HG02840 (cell line): Measurements from ENCODE around the gene LINC00305.
A peak's percentile ranks its signal among the peaks of the same experiment; 100 is the strongest.

Experiments used
- ATAC-seq: cut with Tn5 transposase; IDR thresholded peaks from one replicate; pipeline ENCODE4 v1.9.1; 2021; ENCODE audit warnings: mild to moderate bottlenecking, moderate library complexity, moderate number of reproducible peaks; ENCODE audit not compliant: unreplicated experiment, low FRiP score

Gene LINC00305

DNA sequence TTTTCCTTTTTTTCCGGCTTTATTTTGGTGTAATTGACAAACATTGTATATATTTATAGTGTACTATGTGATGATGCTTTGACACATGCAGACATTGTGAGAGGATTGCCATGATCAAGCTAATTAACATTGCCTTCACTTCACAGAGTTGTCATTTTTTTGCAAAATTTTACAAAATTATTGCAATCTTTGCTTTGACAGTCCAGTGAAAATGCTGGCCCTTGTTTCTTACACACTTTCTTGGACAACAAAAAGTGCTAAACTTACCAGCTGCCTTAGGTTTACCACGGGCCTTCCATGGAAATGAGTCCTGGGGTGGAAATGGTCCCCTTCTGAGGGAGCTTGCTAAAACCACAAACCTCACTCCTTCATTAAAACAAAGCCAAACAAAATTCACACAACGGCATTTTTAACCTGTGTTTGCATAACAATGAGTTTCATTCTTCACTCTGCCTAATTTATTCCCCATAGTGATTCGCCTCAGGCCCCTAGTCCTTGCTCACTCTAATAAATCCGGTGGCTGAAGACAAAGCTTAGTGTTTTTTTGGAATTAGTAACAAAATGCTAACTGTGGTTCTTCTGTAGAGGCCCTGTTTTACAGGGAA is 32.2 kb downstream of the LINC00305 start:
- no peak for ATAC-seq

DNA sequence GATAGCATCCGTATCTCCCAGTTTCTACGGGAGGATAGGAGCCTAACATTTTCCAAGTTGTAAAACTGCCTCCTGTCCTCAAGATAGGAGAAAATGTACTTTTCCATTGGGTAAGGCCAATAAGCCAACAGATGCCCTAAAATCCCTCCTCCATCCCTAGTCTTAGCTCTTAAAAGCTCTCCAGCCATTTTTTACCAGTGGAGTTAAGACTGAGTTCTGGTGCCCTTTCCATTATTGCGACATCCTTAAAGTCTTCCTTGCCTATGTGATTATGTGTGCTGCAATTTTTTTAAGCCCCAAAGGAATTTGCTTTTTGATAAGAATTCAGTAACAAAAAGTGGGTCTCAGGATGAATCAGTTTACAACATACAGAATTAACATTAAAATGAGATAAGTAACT is 33.0 kb downstream of the LINC00305 start:
- ATAC-seq = no peak

DNA sequence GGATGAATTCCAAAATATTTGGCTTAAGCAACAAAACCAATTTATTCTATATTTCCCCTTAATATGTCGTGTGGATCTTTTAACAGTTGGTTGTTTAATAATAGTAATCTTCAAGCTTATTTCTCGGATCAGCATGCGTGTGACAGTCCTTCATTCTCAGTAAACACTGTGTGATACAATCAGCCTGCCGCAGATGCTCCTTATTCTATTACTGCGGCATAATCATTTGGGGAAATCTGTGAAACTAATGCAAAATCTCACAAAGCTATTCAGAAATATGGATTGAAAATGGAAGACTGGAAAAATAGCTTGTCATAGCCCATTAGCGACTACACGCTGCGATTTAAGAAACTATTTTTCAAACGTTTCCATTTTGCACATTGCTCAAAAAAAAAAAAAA is 36.9 kb downstream of the LINC00305 start:
- no peak for ATAC-seq

DNA sequence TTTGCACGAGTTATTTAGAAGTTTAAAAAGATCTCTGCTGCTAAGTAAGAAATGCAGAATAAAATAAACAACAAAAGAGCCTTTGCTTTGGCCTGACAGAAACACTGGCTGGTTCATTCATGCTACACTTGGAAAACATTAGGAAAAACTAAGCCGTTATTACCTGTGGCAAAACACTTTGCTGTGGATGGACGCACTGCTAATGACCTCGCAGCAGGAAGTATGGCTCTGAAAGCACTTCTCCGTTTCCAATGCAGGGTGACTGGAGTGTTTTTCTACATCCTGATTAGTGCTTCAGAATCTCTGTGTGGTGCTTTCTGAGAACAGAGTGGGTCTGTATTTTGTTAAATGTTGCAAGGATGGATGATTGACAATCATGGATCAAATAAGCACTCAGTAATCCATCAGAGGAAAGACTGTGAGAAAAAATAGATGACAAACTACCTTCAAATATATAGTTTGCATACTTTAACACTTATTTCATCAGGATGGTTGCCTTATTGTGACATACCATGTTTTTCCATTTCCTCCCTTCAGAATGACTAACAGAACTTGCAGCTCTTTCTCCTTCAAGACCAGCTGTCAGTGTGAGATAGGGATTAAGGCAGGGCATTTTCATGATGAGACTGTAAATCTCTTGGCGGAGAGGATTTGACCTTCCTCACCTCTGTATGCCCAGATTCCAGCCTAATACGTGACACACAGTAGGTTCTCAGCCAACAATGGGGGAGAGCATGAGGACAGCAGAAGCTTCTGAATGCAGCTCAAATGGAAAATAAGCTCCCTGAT is 38.0 kb downstream of the LINC00305 start:
- no peak for ATAC-seq

DNA sequence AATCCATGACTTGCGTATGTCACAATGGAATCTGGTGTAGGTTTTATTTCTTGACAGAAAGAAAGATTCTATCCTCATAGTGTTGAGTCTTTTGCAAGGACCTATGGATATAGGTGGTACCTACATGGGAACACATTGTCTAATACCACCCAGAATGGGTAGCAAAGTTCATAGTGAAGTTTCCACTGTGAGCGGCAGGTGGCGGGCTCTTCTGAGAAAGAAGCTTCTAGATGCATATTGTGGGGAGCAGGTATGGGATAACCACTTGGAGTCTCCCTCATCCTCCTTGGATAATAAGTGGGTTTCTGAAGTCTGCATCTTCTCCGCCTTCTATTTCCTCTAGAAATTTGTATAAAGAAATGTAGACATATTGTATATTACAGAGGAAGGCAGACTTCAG is 44.9 kb downstream of the LINC00305 start:
- no peak for ATAC-seq

DNA sequence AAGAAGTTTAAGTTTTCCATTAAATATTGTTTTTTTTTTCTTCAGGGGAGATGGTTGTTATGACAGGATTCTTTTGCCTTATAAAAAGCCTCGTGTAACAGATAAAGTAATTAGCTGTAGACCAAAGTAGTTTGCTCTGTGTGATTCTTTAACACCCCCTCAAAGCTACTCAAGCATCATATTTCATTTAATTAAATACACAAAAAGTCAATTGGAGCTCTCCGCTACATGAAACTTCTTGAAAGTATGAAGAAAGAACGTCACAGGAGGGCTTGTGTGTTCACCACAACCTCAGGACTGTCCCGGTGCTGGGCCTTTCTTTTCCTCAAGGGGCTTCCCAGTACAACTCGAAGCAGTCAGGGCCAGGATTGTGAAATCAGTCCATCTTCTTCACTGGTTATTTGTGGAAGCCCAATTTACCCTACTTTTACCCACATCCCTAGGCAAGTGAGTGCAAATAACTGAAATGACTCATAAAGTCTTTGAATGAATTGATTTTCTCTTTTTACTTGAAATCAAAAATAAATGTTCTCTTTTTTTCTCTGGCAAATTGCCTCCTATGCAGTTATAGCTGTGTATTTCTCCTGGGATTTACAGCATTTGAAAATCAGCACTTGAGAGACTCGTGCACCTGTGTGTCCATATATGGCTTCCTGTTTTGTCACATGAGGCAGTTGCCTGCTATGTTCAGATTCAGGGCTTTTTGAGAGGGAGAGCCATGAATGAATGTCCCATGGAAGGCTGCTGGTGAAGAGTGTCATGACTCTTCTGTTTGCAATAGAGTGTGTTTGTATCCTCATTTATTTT is 48.6 kb downstream of the LINC00305 start:
- peak; percentile 75 for ATAC-seq

DNA sequence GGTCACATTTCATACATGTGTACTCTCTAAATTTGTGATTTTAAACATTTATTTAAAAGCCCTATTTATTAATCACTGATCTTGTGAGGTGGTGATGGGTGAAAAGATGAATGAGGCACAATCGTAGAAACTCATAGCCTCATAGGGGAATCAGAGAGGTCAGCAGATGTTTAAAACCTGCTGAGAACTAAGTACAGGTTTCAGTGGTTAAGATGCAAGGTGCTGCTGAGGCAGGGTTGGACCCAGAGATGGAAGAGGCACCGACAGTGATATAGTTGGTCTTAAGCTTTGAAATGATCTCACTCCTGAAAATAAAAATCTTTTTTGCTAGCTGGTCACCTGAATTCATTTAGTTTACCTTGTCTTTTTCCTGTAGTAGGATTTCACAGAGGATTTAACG is 49.6 kb downstream of the LINC00305 start:
- ATAC-seq = no peak

DNA sequence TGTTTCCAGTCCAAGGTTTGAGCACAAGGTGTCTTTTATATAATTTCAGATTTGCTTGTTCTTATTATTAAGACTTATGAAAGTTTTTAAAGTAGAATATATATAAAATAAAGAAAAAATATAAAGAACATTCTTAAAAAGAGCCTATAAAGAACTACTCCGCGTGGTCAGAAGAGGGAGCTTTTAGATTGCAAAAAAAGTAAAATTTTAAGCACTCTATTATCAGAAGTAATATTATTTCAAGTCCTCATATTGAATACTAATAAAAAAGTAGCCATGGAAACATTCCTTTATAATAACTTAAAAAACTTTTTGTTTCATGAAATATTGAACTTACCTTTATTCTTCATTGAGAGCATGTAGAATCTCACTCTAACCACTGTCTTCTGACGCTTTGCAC is 51.4 kb downstream of the LINC00305 start:
- no peak for ATAC-seq

DNA sequence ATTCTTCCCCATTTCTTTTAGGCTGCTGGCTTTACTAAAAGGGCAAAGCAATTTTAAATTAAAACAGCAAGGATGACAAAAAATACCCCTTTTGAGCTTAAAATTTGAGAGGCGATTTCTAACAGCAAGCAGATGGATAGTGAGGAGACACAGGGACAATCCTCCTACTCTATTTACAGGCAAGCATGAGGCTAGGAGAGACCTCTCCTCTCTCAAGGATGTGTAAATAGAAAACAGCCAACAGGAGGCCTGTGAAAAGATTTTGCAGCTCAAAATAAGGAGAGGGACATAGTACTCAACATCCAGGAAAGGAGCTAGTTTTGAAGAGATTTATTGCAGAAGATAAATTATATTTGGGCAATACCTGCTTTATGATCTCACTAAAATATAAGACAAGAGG is 53.8 kb downstream of the LINC00305 start:
- no peak for ATAC-seq

DNA sequence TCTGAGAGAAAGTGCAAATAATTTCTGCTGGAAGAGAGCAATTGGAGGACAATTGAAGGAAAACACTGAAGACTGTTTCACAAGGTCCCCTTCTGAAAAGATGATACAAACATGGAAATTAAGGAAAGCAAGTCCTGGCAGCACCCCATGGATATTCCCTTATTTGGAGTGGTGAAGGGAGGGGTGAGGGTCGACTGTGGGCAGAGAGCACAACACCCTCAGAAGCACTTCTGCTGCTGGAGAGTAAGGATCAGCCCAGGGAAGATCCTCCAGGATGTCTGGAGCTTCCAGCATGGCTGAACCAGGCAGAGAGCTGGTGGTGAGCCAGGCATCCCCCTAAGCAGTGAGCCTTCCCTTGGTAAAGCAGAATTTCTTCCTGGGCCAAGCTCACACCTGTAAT is 54.7 kb downstream of the LINC00305 start:
- ATAC-seq = no peak

DNA sequence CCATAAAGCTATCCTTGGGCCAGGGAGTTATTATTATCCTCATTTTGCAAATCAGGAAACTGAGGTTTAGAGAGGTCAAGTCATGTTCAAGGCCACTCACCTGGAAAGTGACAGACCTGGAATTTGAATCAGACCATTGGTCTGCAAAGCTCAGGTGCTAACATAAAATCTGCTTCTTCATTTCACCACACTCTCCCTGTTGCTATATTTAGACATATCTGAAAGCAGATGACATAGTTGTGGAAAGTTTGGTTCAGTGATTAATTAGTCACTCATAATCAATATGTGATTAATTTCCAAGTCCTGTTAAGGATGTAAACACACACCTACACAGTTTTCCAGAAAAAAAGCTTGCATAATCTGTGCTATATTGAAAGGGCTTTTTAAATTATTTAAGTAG is 57.4 kb downstream of the LINC00305 start:
- ATAC-seq = no peak

DNA sequence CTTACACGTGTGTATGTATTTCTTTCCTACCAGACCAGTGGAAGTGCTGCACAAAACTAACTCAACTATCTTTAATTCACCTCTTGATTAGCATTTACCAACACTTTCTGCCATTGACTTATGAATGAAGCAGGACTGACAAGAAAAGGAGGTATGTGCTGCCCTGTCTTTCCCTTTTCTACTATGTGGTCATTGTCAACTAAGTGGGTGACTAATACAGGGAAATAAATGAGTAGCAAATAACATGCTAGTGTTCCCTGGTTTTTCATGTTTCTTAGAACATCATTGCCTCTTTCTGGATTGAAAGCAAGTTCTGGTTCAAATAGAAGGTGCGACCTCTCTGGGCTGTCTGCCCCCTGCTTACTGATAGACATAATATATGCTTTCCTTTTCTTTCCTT is 58.0 kb downstream of the LINC00305 start:
- no peak for ATAC-seq

DNA sequence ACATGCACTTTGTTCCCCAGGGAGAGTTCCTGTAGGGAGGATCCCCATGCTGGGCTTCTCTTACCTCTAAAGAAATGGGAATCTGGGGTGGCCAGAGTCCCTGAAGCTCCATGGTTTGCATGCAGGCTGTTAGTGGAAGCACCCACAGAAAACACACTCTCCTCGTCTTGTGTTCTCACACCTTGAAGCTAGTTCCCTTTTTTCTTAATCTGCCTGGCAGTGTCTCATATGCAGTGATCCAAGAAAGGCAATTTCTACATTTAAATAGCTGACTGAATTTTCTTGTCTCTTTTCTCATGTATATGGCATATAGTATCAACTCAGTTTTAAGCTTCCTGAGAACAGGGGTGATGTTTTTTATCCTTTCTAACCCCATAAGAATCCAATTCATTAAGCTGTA is 65.0 kb downstream of the LINC00305 start:
- no peak for ATAC-seq

DNA sequence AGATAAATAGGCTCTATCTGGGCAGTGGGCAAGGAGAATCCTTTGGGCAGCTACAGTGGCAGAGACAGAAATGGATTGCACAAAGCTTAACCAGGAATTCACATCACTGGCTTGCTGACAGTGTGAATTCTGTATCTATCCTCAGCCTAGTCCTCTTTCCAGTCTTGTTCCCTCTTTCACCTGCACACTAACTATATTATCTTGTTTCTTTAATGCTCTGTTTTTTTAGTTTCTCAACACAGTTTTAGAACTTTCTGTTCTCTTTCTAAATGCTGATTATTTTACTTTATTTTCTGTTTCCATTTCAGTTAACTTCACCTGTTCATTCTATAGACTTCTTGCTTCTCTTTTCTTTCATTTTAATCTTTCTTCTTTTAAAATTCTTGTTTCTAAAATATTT is 66.4 kb downstream of the LINC00305 start:
- ATAC-seq = no peak

DNA sequence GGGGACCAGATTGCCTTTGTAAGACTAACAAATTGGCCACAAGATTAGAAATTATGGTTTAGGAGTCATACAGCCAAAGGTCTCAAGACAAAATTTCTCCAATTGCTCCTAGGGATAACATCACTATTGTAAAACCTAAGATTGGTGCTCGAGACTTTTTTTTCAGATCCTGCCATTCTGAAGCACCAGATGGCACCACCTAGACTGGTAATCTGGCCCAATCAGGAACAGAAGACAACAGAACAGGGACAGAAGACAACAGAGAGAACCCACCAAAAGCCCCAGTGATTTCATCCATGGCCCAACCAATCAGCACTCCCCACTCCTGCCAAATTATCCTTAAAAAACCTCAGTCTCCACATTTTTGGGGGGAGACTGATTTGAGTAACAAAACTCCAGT is 66.8 kb downstream of the LINC00305 start:
- ATAC-seq = no peak

DNA sequence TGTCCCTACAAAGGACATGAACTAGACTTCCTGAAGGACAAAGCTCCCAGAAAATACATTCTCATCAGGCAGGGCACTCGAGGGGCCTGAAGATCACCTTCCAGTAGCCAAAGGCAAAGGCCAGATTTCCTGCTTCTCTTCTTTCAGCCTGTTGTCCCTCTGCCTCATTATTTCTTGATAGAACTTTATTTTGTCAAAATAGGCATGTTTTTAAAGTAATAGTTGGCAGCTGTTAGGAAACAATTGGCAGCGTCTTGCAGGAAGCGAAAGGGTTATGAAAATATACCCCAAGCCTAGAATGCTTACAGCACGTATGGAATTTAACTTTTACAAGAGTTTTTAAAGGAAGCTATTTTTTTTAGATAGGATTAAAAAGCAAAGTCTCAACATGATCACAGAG is 74.9 kb downstream of the LINC00305 start:
- ATAC-seq = no peak

DNA sequence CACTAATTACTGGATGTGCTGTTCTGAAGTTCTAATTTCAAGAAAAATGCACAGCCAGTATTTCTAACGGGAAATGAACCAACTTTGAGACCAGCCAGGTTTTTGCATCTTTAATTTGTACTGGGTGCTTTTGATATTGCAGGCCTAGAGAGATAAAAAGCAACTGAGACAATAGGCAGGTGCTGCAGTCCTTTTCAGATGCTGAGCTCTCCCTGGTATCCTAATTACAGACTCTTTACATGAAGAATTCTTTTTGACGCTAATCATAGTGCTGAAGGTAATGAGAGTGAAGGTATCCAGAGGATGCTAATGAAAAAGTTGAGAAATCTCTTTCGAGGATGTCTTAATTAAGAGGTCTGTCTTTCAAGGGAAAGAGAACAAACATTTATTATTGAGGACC is 93.9 kb downstream of the LINC00305 start:
- ATAC-seq = no peak

DNA sequence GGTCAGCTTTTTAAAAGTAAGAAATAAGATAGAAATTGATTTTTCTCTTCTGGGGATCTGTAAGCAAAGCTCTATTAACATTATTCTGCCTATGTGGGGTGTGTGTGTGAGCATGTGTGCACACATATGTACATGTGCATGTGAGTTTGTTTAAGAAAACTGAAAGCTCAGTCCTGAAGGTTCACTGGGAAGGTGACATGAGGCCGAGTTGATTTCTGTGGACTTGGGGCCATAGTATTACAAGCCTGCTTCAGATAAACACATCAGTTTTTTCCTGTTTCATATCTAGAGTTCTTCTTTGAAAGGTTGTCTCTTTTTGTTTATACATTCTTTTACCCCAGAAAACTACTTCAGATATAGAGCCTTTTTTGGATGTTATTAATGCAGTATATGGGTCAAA is 95.6 kb downstream of the LINC00305 start:
- no peak for ATAC-seq

DNA sequence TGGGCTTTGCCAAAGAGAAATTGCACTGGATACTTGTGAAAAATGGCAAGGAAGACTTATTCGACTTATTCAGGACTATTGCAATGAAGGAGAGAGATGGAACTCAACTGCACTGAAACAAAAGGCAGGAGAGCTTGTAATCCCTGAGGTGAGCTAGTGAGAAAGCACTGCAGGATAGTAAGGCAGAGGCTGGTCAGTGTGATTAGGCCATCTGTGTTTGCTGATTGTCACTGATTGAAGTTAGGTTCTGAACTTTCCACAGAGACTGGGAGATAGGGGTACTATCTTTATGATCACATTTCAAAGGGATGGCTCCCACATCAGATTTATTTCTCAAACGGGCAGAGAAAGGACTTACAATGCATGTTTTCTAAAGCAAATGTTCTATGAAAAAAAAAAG is 96.1 kb downstream of the LINC00305 start:
- no peak for ATAC-seq

DNA sequence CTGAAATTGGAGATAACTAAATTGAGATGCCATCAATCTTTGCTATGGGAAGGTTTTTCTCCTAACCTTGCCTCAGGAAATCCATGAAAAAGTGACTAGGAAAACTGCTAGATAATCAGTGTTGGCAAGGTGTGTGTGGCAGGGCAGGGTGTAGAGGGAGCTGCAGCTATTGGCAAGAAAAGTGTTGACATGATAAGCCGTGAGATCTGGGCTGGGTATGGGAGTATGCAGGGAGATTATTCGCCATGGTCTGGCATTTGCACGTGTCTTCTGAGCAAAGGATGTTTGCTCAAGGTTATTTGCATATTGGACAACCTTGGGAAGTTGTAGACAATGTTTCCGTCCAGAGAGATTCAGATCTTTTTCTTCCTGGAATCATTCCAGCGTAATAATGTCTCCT is 104.3 kb downstream of the LINC00305 start:
- ATAC-seq = no peak

DNA sequence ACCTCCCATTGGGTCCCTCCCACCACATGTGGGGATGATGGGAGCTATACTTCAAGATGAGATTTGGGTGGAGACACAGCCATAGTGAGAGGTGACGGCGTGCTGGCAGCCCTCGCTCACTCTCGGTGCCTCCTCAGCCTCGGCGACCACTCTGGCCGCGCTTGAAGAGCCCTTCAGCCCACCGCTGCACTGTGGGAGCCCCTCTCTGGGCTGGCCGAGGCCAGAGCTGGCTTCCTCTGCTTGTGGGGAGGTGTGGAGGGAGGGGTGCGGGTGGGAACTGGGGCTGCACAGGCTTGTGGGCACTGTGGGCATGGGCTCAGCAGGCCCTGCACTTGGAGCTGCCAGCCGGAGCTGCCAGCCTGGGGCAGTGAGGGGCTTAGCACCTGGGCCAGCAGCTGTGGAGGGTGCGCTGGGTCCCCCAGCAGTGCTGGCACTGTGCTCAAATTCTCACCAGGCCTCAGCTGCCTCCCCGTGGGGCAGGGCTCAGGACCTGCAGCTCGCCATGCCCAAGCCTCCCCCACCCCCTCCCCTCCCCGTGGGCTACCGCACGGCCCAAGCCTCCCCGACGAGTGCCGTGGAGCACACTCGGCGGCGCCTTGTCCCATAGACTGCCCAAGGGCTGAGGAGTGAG is 106.0 kb downstream of the LINC00305 start:
- no peak for ATAC-seq
